Gastroesophageal sphincter (tissue), 3 donors: Measurements from ENCODE around the gene SPDYE5.
"Not testable (repeated sequence)": the region's sequence is repeated elsewhere in the genome, so short reads cannot be mapped to it uniquely, and the experiment has no call there.

ENCODE experiments used
- CTCF ChIP-seq, 4 experiments: fragments of 200-600 bp in 2 of 4; fragments of 450-650 bp in 2 of 4; sonication (generic) in 1 of 4; IDR thresholded peaks; one replicate each; pipeline ENCODE4 v1.5.1; 2017 to 2019; ENCODE audit warnings: antibody characterized with exemption in 4 of 4, mild to moderate bottlenecking in 2 of 4, moderate library complexity in 2 of 4
- EP300 ChIP-seq: sonication (generic); formaldehyde crosslinking; IDR thresholded peaks from one replicate; pipeline ENCODE4 v1.6.1; 2017; ENCODE audit warnings: antibody characterized with exemption, mild to moderate bottlenecking
- POLR2A ChIP-seq, 2 donors: fragments of 450-650 bp; IDR thresholded peaks; one replicate each; pipeline ENCODE4 v1.6.1; 2017; ENCODE audit warnings: antibody characterized with exemption in 2 of 2, mild to moderate bottlenecking in 2 of 2, moderate library complexity in 1 of 2
- POLR2AphosphoS5 ChIP-seq: sonication (generic); formaldehyde crosslinking; IDR thresholded peaks from one replicate; pipeline ENCODE4 v1.6.1; 2017; ENCODE audit warnings: antibody characterized with exemption

- TF ChIP-seq CTCF (IDR thresholded peaks at IDR 0.05); EP300: not testable (repeated sequence)
- TF ChIP-seq POLR2AphosphoS5 (peak; percentile 84), POLR2A (IDR thresholded peaks at IDR 0.05) (peak; percentile 21 to 48)
Observed at GRCh38 chr7:75485979-75486643, 6.0 kb upstream of the SPDYE5 start, which contains the start of gene POM121C.
